Measurements from ENCODE around the gene PARP1. TPM values are rescaled to one million over a fixed set of nuclear protein-coding genes. Genes with fewer than 3 reads are reported as not detected.

Gene PARP1
- total and polyA plus RNA-seq, 4 donors: 11.9 to 50.0 (median 27.4) TPM

DNA sequence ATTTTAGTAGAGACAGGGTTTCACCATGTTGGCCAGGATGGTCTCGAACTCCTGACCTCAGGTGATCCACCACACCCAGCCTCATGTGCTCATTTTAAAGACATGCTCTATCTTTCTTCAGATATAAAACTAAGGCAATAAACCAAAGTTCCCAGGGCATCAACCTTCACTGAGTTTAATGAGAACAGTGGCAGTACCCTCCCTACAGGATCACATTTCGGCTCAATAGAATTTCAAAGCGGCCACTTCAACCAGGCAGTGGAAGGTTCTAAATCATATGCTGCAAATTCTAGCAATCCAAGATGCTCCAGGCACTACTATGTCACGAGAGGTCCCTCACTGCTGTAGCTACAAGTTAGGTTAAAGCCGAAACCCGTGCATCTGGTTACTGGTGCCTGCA, 45.5 kb downstream of the PARP1 start:
- peaks cover 0 to 6% of the 10 kb centered on the region in 2 donors for H3K36me3 ChIP-seq (ENCODE audit: control insufficient read depth in 1 of 2, insufficient read depth in 2 of 2, low read length in 1 of 2)
- H3K27ac ChIP-seq (ENCODE audit: low read depth in 1 of 2, low read length in 2 of 2): no peak overlapping the region
- no peaks in the 10 kb centered on the region for H3K9me3 ChIP-seq (ENCODE audit: control insufficient read depth, low read length)
- no peak overlapping the region for H3K4me3 ChIP-seq (ENCODE audit: low read length in 2 of 2)
- intact Hi-C loops (cut with DNase I): no loop called here
- WGBS, 2 donors: 82 to 90% methylated on average over 6 of the region's 6 CpGs
- ATAC-seq (ENCODE audit: low FRiP score) (no peak), DNase-seq (no peak)
- no peaks in the 10 kb centered on the region for H3K27me3 ChIP-seq (ENCODE audit: control insufficient read depth in 1 of 2, insufficient read depth in 2 of 2, low read length in 1 of 2)
- peaks cover 0 to 7% of the 10 kb centered on the region in 2 donors for H3K4me1 ChIP-seq (ENCODE audit: control insufficient read depth in 1 of 2, insufficient read depth in 2 of 2, low read length in 2 of 2)

DNA sequence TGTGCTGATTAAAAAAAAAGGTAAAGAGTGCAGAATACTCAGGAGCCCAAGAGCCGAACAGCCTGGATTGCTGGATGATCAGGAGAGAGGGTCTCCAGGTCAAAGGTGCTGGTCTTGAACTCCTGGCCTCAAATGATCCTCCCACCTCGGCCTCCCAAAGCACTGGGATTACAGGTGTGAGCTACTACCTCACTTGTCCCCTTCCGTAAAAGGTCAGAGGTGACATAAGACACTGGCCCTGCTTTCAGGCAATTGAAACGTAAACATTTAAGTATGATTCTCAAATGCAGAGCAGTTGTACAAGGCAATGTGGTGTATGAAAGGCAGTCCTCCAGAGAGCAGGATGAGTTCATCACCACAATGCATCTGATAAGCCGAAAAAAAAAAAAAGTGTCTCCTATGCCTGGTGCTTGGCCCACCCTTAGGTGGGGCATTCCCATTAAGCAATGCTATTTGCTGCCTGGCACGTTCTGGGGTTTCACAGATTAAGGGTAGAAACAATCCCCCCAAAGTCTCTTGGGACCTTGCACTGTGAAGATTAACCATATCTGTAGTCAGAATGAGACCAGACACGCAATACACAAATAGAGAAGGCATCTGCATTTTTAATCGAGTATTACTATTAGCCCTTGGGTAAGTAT, 47.7 kb downstream of the PARP1 start:
- Histone ChIP-seq H3K4me1 (ENCODE audit: control insufficient read depth in 1 of 2, insufficient read depth in 2 of 2, low read length in 2 of 2) (peaks cover 0 to 7% of the 10 kb centered on the region in 2 donors), H3K36me3 (ENCODE audit: control insufficient read depth in 1 of 2, insufficient read depth in 2 of 2, low read length in 1 of 2) (peaks cover 0 to 3% of the 10 kb centered on the region in 2 donors), H3K4me3 (ENCODE audit: low read length in 2 of 2) (no peak overlapping the region), H3K9me3 (ENCODE audit: control insufficient read depth, low read length) (no peaks in the 10 kb centered on the region), H3K27me3 (ENCODE audit: control insufficient read depth in 1 of 2, insufficient read depth in 2 of 2, low read length in 1 of 2) (no peaks in the 10 kb centered on the region), H3K27ac (ENCODE audit: low read depth in 1 of 2, low read length in 2 of 2) (no peak overlapping the region)
- no peak for ATAC-seq (ENCODE audit: low FRiP score)
- no peak for DNase-seq
- intact Hi-C loops (cut with DNase I): no loop called here
- WGBS, 2 donors: 89 to 91% methylated on average over 8 of the region's 8 CpGs

DNA sequence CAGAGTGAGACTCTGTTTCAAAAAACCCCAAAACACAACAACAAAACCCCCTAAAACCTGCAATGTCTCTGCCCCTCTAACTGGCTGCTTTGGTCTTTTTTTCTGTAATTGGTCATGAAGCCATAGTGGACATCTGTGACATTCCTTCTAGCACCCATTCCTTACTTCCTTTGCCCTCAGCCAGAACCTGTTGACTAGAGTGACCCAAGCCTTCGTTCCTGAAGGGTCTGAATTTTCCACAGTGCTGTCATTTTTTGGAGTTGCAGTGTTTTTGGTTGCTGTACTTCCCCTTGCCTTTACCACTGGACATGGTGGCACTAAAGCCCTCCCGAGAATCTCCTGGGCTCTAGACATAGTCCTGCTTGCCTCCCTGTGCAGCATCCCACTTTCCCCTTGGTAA, 50.5 kb downstream of the PARP1 start:
- Histone ChIP-seq H3K9me3 (ENCODE audit: control insufficient read depth, low read length) (no peaks in the 10 kb centered on the region), H3K36me3 (ENCODE audit: control insufficient read depth in 1 of 2, insufficient read depth in 2 of 2, low read length in 1 of 2) (peaks cover 0 to 3% of the 10 kb centered on the region in 2 donors)
- 93 to 97% methylated on average over 2 of the region's 2 CpGs for WGBS, 2 donors

DNA sequence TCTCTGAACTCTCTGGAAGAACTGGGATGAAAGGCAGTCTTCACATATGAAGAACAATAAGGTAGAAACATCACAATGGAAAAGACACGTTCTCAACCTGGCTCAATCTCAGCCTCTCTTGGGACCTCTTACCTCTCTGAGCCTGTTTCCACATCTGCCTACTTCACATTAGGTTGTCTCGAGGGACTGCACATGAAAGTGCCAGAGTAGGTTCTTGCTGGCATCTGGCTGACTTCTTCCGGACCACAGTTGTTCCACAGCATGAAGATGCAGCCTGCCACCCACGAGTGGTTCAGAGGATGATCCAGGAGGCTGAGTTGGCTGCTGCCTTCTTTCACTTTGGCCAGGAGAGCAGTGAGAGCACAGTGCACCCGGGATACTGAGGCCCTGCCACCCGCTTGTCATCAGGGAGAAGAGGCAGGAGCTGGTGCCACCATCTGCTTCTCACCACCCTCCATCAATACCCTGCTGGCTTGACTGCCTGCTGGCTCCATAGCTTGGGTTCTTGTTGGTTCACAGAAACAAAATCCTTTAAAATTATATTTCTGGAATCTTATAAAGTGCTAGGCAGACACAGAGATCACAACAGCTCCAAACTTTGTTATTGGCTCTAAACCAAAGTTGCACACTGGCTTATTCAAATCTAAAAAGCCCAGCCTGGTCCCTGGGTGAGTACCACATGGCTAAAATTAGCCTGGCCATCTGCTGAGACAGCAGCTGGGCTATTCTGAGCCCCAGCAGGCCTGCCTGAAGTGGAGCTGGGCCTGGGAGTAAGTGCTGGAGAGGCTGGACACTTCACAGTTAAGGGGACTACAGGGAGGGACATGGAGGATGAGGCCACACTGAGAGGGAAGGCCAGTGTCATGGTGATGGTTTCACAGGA, 52.0 kb downstream of the PARP1 start:
- no peaks in the 10 kb centered on the region for H3K27me3 ChIP-seq (ENCODE audit: control insufficient read depth in 1 of 2, insufficient read depth in 2 of 2, low read length in 1 of 2)
- H3K9me3 ChIP-seq (ENCODE audit: control insufficient read depth, low read length): no peaks in the 10 kb centered on the region
- H3K4me1 ChIP-seq (ENCODE audit: control insufficient read depth in 1 of 2, insufficient read depth in 2 of 2, low read length in 2 of 2): no peaks in the 10 kb centered on the region
- H3K4me3 ChIP-seq (ENCODE audit: low read length in 2 of 2): no peak overlapping the region
- no peaks in the 10 kb centered on the region for H3K36me3 ChIP-seq (ENCODE audit: control insufficient read depth in 1 of 2, insufficient read depth in 2 of 2, low read length in 1 of 2)
- H3K27ac ChIP-seq (ENCODE audit: low read depth in 1 of 2, low read length in 2 of 2): no peak overlapping the region
- WGBS, 2 donors: 17 to 27% methylated on average over 6 of the region's 6 CpGs
- no peak for ATAC-seq (ENCODE audit: low FRiP score)
- intact Hi-C loops (cut with DNase I): no loop called here
- no peak for DNase-seq

More for the DNA sequence above, 50.5 kb downstream of the PARP1 start:
- Histone ChIP-seq H3K27ac (ENCODE audit: low read depth in 1 of 2, low read length in 2 of 2) (no peak overlapping the region), H3K4me1 (ENCODE audit: control insufficient read depth in 1 of 2, insufficient read depth in 2 of 2, low read length in 2 of 2) (no peaks in the 10 kb centered on the region), H3K4me3 (ENCODE audit: low read length in 2 of 2) (no peak overlapping the region), H3K27me3 (ENCODE audit: control insufficient read depth in 1 of 2, insufficient read depth in 2 of 2, low read length in 1 of 2) (no peaks in the 10 kb centered on the region)
- no peak for ATAC-seq (ENCODE audit: low FRiP score)
- intact Hi-C loops (cut with DNase I): no loop called here
- DNase-seq: no peak

DNA sequence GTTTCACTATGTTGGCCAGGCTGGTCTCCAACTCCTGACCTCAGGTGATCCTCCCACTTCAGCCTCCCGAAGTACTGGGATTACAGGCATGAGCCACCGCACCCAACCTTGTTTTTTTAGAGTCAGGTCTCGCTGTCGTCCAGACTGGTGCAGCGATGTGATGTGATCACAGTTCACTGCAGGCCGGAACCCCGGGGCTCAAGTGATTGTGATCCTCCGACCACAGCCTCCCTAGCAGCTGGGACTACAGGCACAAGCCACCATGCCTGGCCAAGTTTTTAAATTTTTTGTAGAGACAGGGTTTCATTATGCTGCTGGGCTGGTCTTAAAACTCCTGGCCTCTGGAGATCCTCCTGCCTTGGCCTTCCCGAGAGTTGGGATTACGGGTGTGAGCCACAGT, 52.9 kb downstream of the PARP1 start:
- no peak overlapping the region for H3K27ac ChIP-seq (ENCODE audit: low read depth in 1 of 2, low read length in 2 of 2)
- intact Hi-C loops (cut with DNase I): no loop called here
- no peaks in the 10 kb centered on the region for H3K27me3 ChIP-seq (ENCODE audit: control insufficient read depth in 1 of 2, insufficient read depth in 2 of 2, low read length in 1 of 2)
- WGBS, 2 donors: 95 to 96% methylated on average over 10 of the region's 10 CpGs
- H3K4me3 ChIP-seq (ENCODE audit: low read length in 2 of 2): no peak overlapping the region
- no peaks in the 10 kb centered on the region for H3K4me1 ChIP-seq (ENCODE audit: control insufficient read depth in 1 of 2, insufficient read depth in 2 of 2, low read length in 2 of 2)
- H3K36me3 ChIP-seq (ENCODE audit: control insufficient read depth in 1 of 2, insufficient read depth in 2 of 2, low read length in 1 of 2): no peaks in the 10 kb centered on the region
- DNase-seq (no peak), ATAC-seq (ENCODE audit: low FRiP score) (no peak)
- no peaks in the 10 kb centered on the region for H3K9me3 ChIP-seq (ENCODE audit: control insufficient read depth, low read length)

DNA sequence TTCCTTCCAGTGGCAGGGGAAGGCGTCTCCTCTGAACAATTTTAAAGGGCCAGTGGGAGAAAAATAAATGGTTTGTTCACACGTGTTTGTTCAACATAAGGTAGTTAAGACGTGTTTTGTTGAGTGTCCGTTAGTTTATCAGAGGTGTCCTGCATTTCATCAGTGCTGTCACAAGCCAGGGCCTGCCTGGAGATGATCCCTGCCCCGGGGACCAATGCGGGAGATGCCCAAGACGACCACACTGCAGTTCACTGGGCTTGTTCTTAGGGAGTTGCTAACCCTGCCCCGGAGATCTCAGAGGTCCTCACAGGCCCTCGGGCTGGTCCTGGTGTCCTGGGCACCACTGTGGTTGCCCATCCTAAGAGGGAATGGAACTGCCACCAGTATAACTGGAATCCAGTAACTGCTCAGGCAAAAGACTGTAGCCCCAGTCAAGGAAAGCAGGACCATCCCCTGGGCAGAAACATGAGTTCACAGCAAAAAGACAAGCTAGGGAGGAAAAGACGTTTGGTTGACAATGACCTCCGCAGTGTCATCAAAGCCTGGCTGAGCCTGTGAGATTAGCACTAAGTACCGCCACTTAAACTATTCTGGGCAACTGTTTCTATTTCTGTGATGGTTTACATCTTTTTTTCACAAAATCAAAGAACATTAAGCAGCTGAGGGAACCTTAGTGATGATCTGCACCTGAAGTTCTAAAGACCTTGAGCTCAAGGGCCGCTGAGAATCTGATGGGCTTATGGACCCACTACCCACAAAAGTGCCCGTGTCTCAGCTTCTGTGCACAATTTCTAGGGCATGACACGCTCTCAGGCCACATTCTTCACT, 54.0 kb downstream of the PARP1 start:
- no peaks in the 10 kb centered on the region for H3K27me3 ChIP-seq (ENCODE audit: control insufficient read depth in 1 of 2, insufficient read depth in 2 of 2, low read length in 1 of 2)
- H3K27ac ChIP-seq (ENCODE audit: low read depth in 1 of 2, low read length in 2 of 2): no peak overlapping the region
- H3K36me3 ChIP-seq (ENCODE audit: control insufficient read depth in 1 of 2, insufficient read depth in 2 of 2, low read length in 1 of 2): no peaks in the 10 kb centered on the region
- no peaks in the 10 kb centered on the region for H3K4me1 ChIP-seq (ENCODE audit: control insufficient read depth in 1 of 2, insufficient read depth in 2 of 2, low read length in 2 of 2)
- intact Hi-C loops (cut with DNase I): no loop called here
- WGBS, 2 donors: 82 to 83% methylated on average over 15 of the region's 15 CpGs
- DNase-seq (no peak), ATAC-seq (ENCODE audit: low FRiP score) (no peak)
- H3K4me3 ChIP-seq (ENCODE audit: low read length in 2 of 2): no peak overlapping the region
- H3K9me3 ChIP-seq (ENCODE audit: control insufficient read depth, low read length): no peaks in the 10 kb centered on the region

DNA sequence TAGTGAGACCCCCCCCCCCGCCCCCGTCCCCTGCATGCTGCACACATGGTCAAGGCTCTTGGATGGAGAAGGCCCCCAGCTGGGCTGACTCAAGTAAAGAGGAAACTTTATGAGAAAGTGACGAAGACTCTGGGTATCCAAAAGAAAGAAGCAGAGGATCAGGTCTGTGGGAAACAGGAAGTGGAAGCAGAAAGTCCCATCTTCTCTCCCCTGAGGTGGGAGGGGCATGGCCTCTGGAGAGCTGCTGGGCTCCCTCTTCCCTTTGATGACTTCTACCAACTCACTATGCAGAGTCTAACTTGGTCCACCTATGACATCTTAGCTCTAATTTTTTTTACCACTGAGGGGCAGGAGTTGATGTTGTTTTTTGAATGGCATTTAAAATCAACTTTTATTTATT, 56.2 kb downstream of the PARP1 start:
- no peak for DNase-seq
- no peaks in the 10 kb centered on the region for H3K27me3 ChIP-seq (ENCODE audit: control insufficient read depth in 1 of 2, insufficient read depth in 2 of 2, low read length in 1 of 2)
- 96% methylated on average over 3 of the region's 3 CpGs for WGBS, 2 donors

DNA sequence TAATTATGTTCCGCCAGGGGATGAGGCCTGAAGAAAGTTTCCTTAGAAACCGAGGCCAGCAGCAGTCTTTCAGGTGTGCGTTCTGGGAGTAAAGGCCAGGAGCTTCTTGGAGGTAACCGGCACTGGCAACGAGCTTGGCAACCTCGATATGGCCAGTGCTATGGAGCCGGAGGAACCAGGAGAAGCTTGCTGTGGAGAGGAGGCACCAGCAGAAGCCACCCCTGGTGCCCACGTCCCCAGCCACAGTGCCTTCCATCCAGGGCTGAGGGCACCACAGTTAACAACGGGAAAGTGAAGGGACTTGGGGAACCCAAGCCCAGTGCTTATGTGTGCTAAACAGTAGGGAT, 57.4 kb downstream of the PARP1 start:
- 79 to 82% methylated on average over 9 of the region's 9 CpGs for WGBS, 2 donors
- Histone ChIP-seq H3K27me3 (ENCODE audit: control insufficient read depth in 1 of 2, insufficient read depth in 2 of 2, low read length in 1 of 2) (no peaks in the 10 kb centered on the region), H3K36me3 (ENCODE audit: control insufficient read depth in 1 of 2, insufficient read depth in 2 of 2, low read length in 1 of 2) (no peaks in the 10 kb centered on the region), H3K4me3 (ENCODE audit: low read length in 2 of 2) (no peak overlapping the region), H3K27ac (ENCODE audit: low read depth in 1 of 2, low read length in 2 of 2) (no peak overlapping the region), H3K9me3 (ENCODE audit: control insufficient read depth, low read length) (no peaks in the 10 kb centered on the region), H3K4me1 (ENCODE audit: control insufficient read depth in 1 of 2, insufficient read depth in 2 of 2, low read length in 2 of 2) (no peaks in the 10 kb centered on the region)
- ATAC-seq (ENCODE audit: low FRiP score): no peak
- no peak for DNase-seq
- intact Hi-C loops (cut with DNase I): no loop called here

More for the DNA sequence above, 56.2 kb downstream of the PARP1 start:
- Histone ChIP-seq H3K9me3 (ENCODE audit: control insufficient read depth, low read length) (no peaks in the 10 kb centered on the region), H3K4me1 (ENCODE audit: control insufficient read depth in 1 of 2, insufficient read depth in 2 of 2, low read length in 2 of 2) (no peaks in the 10 kb centered on the region), H3K36me3 (ENCODE audit: control insufficient read depth in 1 of 2, insufficient read depth in 2 of 2, low read length in 1 of 2) (no peaks in the 10 kb centered on the region), H3K4me3 (ENCODE audit: low read length in 2 of 2) (no peak overlapping the region), H3K27ac (ENCODE audit: low read depth in 1 of 2, low read length in 2 of 2) (no peak overlapping the region)
- intact Hi-C loops (cut with DNase I): no loop called here
- ATAC-seq (ENCODE audit: low FRiP score): no peak
